HL-60 (cell line): ENCODE measurements around the gene CD40.

Experiments used
- DNase-seq, 2 experiments: peaks; one replicate each; pipeline ENCODE4 v3.0.0-alpha.2; 2010 to 2020; ENCODE audit warnings: low read depth in 1 of 2, low spot score in 1 of 2
- H3K27ac ChIP-seq: fragments of 250-450 bp; sonication (Bioruptor Pico); replicated peaks from 2 replicates; pipeline ENCODE4 v1.5.1; 2020; ENCODE audit warnings: mild to moderate bottlenecking, moderate library complexity
- H3K27me3 ChIP-seq: fragments of 250-450 bp; sonication (Bioruptor Pico); 2 replicates; pipeline ENCODE4 v1.5.1; 2021; ENCODE audit warnings: mild to moderate bottlenecking, moderate library complexity; ENCODE audit not compliant: insufficient read depth, poor library complexity, severe bottlenecking
- H3K4me3 ChIP-seq: replicated peaks from 2 replicates; pipeline ENCODE4 v1.5.1; 2011; ENCODE audit warnings: mild to moderate bottlenecking, control low read depth, low read length; ENCODE audit not compliant: insufficient read depth
- GABPA ChIP-seq: IDR thresholded peaks from 2 replicates; pipeline ENCODE4 v1.6.1; 2012; ENCODE audit warnings: low read depth
- POLR2AphosphoS5 ChIP-seq: IDR thresholded peaks from 2 replicates; pipeline ENCODE4 v1.6.1; 2012; ENCODE audit warnings: low read depth
- SPI1 ChIP-seq: IDR thresholded peaks from 2 replicates; pipeline ENCODE4 v1.6.1; 2012; ENCODE audit warnings: low read depth, mild to moderate bottlenecking, borderline replicate concordance
- TF ChIP-seq, protein P1 (sequence below): IDR thresholded peaks from one replicate; pipeline ENCODE4 v1.5.1; 2011; ENCODE audit warnings: low read length, control low read depth, inconsistent platforms; ENCODE audit not compliant: insufficient read depth
- TF ChIP-seq, protein P2 (sequence below): IDR thresholded peaks from 2 replicates; pipeline ENCODE4 v1.6.1; 2012; ENCODE audit warnings: low read depth; ENCODE audit not compliant: insufficient replicate concordance

Gene CD40

DNA sequence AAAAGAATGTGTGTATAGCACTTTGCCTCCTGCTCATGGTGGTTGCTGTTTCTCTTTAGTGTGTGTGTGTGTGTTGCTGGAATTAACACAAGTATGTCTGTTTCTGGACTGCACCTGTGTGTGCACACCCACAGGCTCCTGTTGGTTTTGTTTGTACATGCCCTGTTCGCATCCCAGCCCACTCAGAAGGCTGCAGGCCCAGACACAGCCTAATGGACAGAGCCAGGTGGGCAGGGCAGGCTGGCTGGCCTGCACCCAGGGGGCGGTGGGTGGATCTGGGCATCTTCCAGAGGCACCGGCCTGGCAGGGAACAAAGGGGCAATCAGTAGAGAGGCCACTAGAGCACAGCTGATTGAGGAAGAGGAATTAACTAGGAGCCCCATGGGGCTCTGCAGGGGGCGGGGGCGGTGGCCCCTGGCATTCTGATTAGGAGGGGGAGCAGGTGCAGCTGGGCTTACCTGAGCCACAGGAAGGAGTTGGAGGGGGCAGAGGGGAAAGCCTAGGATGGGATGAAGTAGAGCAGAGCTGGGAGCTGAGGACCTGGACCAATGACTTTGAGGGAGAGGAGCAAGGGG, 21.9 kb downstream of the CD40 start:
- Histone ChIP-seq H3K4me3 (no peak overlapping the region), H3K27ac (no peak overlapping the region), H3K27me3 (no peaks in the 10 kb centered on the region)
- no peak for TF ChIP-seq GABPA
- no peak for TF ChIP-seq SPI1
- TF ChIP-seq, protein P1, sequence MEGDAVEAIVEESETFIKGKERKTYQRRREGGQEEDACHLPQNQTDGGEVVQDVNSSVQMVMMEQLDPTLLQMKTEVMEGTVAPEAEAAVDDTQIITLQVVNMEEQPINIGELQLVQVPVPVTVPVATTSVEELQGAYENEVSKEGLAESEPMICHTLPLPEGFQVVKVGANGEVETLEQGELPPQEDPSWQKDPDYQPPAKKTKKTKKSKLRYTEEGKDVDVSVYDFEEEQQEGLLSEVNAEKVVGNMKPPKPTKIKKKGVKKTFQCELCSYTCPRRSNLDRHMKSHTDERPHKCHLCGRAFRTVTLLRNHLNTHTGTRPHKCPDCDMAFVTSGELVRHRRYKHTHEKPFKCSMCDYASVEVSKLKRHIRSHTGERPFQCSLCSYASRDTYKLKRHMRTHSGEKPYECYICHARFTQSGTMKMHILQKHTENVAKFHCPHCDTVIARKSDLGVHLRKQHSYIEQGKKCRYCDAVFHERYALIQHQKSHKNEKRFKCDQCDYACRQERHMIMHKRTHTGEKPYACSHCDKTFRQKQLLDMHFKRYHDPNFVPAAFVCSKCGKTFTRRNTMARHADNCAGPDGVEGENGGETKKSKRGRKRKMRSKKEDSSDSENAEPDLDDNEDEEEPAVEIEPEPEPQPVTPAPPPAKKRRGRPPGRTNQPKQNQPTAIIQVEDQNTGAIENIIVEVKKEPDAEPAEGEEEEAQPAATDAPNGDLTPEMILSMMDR = no peak
- TF ChIP-seq, protein P2, sequence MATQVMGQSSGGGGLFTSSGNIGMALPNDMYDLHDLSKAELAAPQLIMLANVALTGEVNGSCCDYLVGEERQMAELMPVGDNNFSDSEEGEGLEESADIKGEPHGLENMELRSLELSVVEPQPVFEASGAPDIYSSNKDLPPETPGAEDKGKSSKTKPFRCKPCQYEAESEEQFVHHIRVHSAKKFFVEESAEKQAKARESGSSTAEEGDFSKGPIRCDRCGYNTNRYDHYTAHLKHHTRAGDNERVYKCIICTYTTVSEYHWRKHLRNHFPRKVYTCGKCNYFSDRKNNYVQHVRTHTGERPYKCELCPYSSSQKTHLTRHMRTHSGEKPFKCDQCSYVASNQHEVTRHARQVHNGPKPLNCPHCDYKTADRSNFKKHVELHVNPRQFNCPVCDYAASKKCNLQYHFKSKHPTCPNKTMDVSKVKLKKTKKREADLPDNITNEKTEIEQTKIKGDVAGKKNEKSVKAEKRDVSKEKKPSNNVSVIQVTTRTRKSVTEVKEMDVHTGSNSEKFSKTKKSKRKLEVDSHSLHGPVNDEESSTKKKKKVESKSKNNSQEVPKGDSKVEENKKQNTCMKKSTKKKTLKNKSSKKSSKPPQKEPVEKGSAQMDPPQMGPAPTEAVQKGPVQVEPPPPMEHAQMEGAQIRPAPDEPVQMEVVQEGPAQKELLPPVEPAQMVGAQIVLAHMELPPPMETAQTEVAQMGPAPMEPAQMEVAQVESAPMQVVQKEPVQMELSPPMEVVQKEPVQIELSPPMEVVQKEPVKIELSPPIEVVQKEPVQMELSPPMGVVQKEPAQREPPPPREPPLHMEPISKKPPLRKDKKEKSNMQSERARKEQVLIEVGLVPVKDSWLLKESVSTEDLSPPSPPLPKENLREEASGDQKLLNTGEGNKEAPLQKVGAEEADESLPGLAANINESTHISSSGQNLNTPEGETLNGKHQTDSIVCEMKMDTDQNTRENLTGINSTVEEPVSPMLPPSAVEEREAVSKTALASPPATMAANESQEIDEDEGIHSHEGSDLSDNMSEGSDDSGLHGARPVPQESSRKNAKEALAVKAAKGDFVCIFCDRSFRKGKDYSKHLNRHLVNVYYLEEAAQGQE = no peak
- no peak for TF ChIP-seq POLR2AphosphoS5
- no peak for DNase-seq

DNA sequence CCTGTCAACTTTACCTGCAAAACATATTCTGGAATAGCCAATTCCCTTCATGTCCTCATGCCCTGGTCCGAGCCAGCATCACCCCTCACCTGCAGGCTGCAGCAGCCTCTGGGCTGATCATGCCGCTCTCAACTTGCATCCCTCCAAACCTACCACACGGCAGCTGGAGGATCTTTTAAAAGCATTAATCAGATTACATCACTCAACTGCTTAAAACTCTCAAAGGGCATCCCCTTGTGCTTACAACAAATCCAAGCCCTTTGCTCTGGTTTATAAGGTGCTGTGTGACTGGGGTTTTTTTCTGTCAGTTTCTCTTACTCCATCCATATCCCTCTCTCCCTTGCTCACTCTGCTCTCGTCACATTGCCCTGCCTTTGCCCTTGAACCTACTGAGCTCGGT, 24.0 kb downstream of the CD40 start:
- Histone ChIP-seq H3K4me3 (no peak overlapping the region), H3K27ac (no peak overlapping the region), H3K27me3 (no peaks in the 10 kb centered on the region)
- TF ChIP-seq GABPA = no peak
- TF ChIP-seq, protein P2 = no peak
- TF ChIP-seq SPI1 = no peak
- no peak for TF ChIP-seq POLR2AphosphoS5
- no peak for DNase-seq

DNA sequence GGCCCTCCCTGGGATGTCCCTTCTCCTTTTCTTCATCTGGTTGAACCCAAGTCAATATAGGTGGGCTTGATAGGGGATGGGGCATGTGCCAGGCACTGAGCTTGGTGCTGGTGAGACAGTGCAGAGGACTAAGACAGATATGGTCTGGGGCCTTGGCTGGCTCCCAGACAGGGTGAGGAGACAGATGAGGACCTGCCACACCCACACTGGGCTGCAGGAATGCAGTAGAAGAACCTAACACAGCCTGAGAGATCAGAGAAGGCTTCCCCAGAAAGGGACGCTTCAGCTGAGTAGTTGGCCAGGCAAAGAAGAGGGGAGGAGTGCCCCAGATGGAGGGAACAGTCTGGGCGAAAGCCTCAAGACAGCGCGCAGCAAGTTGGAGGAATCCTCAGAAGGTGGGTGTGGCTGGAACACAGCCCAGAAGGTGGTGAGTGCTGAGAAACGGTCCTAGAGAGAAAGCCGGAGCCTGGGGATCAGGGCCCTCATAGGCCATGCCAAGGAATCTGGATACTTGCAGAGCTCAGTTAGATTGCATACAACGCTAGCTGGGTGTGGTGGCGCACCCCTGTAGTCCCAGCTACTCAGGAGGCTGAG, 26.4 kb downstream of the CD40 start:
- DNase-seq = no peak
- H3K27me3 ChIP-seq = no peaks in the 10 kb centered on the region
- H3K27ac ChIP-seq = no peak overlapping the region
- TF ChIP-seq, protein P1 = no peak
- TF ChIP-seq SPI1 (no peak), POLR2AphosphoS5 (no peak), GABPA (no peak)
- TF ChIP-seq, protein P2 = no peak
- no peak overlapping the region for H3K4me3 ChIP-seq
